Measurements from ENCODE around the gene PPP1R14C.

Gene PPP1R14C

DNA sequence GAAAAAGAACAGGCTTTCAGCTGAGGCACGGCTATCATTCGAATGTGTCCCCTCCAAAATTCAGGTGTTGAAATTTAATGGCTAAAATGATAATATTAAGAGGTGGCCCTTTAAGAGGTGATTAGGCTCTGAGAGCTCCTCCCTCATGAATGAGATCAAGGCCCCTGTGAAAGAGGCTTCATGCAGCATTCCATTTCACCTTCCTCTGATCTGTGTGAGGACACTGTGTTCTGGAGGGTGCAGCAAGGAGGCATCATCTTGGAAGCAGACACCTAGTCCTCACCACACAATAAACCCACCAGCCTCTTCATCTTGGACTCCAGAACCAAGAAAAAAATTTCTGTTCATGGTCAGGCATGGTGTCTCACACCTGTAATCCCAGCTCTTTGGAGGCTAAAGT lies 56.4 kb downstream of the PPP1R14C start:
- H3K4me3 ChIP-seq (ENCODE audit: low read depth, low read length): no peak overlapping the region
- DNase-seq: no peak

DNA sequence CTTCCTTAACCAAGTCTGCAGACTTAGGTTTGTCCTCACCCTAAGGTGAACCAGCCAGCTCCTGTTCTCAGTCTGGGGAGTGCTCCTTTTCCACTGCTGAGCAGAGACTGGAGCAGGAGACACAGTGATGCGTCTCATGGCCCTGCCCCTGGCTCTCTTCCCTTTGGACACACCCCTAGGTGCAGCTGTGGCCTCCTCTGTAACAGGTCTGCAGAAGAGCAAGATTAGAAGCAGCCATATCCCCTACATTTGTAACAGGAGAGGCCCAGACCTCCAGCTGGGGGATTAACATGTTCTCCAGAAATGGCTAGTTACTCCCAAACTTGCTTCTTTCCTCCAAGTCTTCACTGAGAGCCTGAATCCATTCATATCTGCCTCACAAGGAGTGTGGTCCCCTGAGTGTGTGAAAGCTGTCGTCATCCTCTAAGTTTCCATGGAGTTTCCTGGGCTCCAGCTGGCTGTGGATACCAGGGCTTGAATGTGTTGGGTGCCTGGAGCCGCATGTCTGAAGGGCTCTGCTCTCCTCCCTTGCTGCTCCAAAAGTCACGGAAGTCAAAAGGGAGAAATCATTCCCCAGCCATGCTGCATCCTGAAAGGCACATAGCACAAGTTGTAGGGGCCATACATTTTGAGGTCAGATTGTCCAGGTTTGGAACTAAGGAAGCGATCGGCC lies 57.7 kb downstream of the PPP1R14C start:
- DNase-seq: no peak
- H3K36me3 ChIP-seq: no peaks in the 10 kb centered on the region
- peaks cover 3% of the 10 kb centered on the region; the same call in 1 of the 2 replicates for H3K27me3 ChIP-seq
- no peaks in the 10 kb centered on the region for H3K9me3 ChIP-seq
- no peak overlapping the region for H3K4me3 ChIP-seq (ENCODE audit: low read depth, low read length)
- no peak for TF ChIP-seq CTCF (IDR thresholded peaks at IDR 0.05; ENCODE audit: low read depth, low read length)
- H3K4me1 ChIP-seq: no peaks in the 10 kb centered on the region

More for the DNA sequence above, 56.4 kb downstream of the PPP1R14C start:
- H3K4me1 ChIP-seq: no peaks in the 10 kb centered on the region
- no peak for TF ChIP-seq CTCF (IDR thresholded peaks at IDR 0.05; ENCODE audit: low read depth, low read length)
- no peaks in the 10 kb centered on the region for H3K36me3 ChIP-seq
- H3K27me3 ChIP-seq: peaks cover 3% of the 10 kb centered on the region; the same call in 1 of the 2 replicates
- H3K9me3 ChIP-seq: no peaks in the 10 kb centered on the region

- TF ChIP-seq CTCF (IDR thresholded peaks at IDR 0.05; ENCODE audit: low read depth, low read length): no peak
- Histone ChIP-seq H3K36me3 (no peaks in the 10 kb centered on the region), H3K9me3 (no peaks in the 10 kb centered on the region), H3K27me3 (peaks cover 3% of the 10 kb centered on the region; the same call in 1 of the 2 replicates), H3K4me1 (no peaks in the 10 kb centered on the region), H3K4me3 (ENCODE audit: low read depth, low read length) (no peak overlapping the region)
- no peak for DNase-seq
Observed at GRCh38 chr6:150201285-150201684, 58.4 kb downstream of the PPP1R14C start.

DNA sequence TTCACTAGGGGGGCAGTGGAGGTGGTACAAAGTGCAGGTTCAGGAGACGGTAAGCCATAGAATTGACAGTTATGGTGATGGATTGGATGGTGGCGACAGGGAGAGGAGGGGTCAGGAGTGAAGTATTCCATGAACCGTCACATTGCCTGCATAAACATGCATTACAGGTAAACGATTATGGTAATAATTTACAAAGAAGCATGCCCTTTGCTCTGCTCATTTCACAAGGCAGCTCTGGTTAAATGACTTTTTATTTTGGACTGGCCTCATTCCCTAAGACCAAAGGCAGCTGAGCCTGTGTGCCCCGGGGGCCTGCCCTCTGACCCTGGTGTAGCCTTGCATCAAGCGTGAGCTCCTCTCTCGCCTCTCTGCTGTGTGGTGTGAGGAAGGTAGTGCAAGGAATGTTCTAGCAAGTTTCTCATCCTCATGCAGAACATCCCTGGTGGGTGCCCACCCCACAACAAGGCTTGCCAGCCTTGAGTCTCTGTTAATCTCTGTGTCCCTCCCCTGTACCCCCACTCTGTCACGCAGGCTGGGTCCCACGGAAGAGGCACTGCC lies 59.0 kb downstream of the PPP1R14C start:
- Histone ChIP-seq H3K4me1 (no peaks in the 10 kb centered on the region), H3K36me3 (no peaks in the 10 kb centered on the region), H3K4me3 (ENCODE audit: low read depth, low read length) (no peak overlapping the region), H3K27me3 (peaks cover 3% of the 10 kb centered on the region; the same call in 1 of the 2 replicates), H3K9me3 (no peaks in the 10 kb centered on the region)
- no peak for TF ChIP-seq CTCF (IDR thresholded peaks at IDR 0.05; ENCODE audit: low read depth, low read length)
- no peak for DNase-seq

DNA sequence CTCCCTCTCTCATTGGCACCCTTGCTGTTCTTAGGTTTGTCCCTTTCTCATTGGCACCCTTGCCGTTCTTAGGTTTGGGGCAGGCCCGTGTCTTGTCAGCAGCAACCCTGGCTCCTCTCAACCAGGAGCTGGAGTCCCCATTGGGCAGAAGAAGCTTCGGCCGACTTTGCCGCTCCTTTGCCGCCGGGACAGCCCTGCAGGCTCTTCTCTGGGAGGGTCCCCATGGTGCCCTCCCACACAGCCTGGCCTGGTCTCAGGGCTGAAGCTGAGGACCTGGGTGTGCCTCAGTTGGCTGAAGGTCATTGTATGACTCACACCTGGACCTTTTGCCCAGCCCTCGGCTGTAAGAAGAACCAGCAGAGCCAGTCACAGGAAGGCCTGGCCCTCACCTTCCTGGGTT lies 59.6 kb downstream of the PPP1R14C start:
- no peak for TF ChIP-seq CTCF (IDR thresholded peaks at IDR 0.05; ENCODE audit: low read depth, low read length)
- Histone ChIP-seq H3K36me3 (no peaks in the 10 kb centered on the region), H3K9me3 (no peaks in the 10 kb centered on the region), H3K27me3 (peaks cover 3% of the 10 kb centered on the region; the same call in 1 of the 2 replicates), H3K4me3 (ENCODE audit: low read depth, low read length) (no peak overlapping the region), H3K4me1 (no peaks in the 10 kb centered on the region)
- no peak for DNase-seq

GRCh38 chr6:150202934-150203333 lies 60.1 kb downstream of the PPP1R14C start:
- DNase-seq: no peak
- TF ChIP-seq CTCF (IDR thresholded peaks at IDR 0.05; ENCODE audit: low read depth, low read length): no peak
- no peaks in the 10 kb centered on the region for H3K36me3 ChIP-seq
- H3K27me3 ChIP-seq: peaks cover 7% of the 10 kb centered on the region; the same call in 1 of the 2 replicates
- H3K4me3 ChIP-seq (ENCODE audit: low read depth, low read length): no peak overlapping the region
- H3K9me3 ChIP-seq: no peaks in the 10 kb centered on the region
- H3K4me1 ChIP-seq: no peaks in the 10 kb centered on the region
